Stomach (tissue), 4 donors: ENCODE results near the gene TOR4A.

ENCODE experiments used
- EP300 ChIP-seq: sonication (generic); formaldehyde crosslinking; IDR thresholded peaks from one replicate; pipeline ENCODE4 v1.6.1; 2017; ENCODE audit warnings: antibody characterized with exemption
- POLR2A ChIP-seq, 4 donors: fragments of 450-650 bp; IDR thresholded peaks; one replicate each; pipeline ENCODE4 v1.6.1; 2016; ENCODE audit warnings: antibody characterized with exemption in 4 of 4, control low read depth in 2 of 4, mild to moderate bottlenecking in 1 of 4, moderate library complexity in 1 of 4
- POLR2AphosphoS5 ChIP-seq, 3 donors: sonication (generic); formaldehyde crosslinking; IDR thresholded peaks; one replicate each; pipeline ENCODE4 v1.6.1; 2016; ENCODE audit warnings: antibody characterized with exemption in 3 of 3
- TF ChIP-seq, protein P1 (sequence below), 7 experiments: fragments of 450-650 bp in 4 of 7; fragments of 200-600 bp in 3 of 7; sonication (generic) in 3 of 7; IDR thresholded peaks; one replicate each; pipeline ENCODE4 v1.5.1; 2016 to 2019; ENCODE audit warnings: antibody characterized with exemption in 7 of 7, control low read depth in 2 of 7, mild to moderate bottlenecking in 1 of 7

DNA sequence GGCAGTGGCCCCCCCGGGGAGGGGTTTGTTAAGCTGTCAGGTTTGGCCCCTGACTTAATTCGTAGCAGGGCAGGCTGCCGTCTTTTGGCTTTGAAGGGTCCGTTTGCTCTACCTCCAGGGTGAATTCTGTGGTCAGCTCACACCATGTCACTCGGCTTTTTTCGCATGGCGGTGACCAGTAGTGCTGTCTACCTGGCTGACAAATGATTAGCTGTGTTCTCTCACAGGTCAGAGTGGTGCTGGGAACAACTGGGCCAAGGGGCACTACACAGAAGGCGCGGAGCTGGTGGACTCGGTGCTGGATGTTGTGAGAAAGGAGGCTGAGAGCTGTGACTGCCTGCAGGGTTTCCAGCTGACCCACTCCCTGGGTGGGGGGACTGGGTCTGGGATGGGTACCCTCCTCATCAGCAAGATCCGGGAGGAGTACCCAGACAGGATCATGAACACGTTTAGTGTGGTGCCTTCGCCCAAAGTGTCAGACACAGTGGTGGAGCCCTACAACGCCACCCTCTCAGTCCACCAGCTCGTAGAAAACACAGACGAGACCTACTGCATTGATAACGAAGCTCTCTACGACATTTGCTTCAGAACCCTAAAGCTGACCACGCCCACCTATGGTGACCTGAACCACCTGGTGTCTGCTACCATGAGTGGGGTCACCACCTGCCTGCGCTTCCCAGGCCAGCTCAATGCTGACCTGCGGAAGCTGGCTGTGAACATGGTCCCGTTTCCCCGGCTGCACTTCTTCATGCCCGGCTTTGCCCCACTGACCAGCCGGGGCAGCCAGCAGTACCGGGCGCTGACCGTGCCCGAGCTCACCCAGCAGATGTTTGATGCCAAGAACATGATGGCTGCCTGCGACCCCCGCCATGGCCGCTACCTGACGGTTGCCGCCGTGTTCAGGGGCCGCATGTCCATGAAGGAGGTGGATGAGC is 35.0 kb upstream of the TOR4A start:
- TF ChIP-seq POLR2A (IDR thresholded peaks at IDR 0.05) = no peak
- TF ChIP-seq, protein P1, sequence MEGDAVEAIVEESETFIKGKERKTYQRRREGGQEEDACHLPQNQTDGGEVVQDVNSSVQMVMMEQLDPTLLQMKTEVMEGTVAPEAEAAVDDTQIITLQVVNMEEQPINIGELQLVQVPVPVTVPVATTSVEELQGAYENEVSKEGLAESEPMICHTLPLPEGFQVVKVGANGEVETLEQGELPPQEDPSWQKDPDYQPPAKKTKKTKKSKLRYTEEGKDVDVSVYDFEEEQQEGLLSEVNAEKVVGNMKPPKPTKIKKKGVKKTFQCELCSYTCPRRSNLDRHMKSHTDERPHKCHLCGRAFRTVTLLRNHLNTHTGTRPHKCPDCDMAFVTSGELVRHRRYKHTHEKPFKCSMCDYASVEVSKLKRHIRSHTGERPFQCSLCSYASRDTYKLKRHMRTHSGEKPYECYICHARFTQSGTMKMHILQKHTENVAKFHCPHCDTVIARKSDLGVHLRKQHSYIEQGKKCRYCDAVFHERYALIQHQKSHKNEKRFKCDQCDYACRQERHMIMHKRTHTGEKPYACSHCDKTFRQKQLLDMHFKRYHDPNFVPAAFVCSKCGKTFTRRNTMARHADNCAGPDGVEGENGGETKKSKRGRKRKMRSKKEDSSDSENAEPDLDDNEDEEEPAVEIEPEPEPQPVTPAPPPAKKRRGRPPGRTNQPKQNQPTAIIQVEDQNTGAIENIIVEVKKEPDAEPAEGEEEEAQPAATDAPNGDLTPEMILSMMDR (IDR thresholded peaks at IDR 0.05) = no peak
- TF ChIP-seq POLR2AphosphoS5 (IDR thresholded peaks at IDR 0.05) = peak in 1 of 3 donors; percentile 4
- TF ChIP-seq EP300 = no peak
